H7 (cell line): ENCODE data around the gene EXD2. TPM values are rescaled to one million over a fixed set of nuclear protein-coding genes. Genes with fewer than 3 reads are reported as not detected.
"Not testable (repeated sequence)": the region's sequence is repeated elsewhere in the genome, so short reads cannot be mapped to it uniquely, and the experiment has no call there.

Experiments
- DNase-seq: peaks from one replicate; pipeline ENCODE4 v3.0.0; 2012
- H3K27me3 ChIP-seq: 2 replicates; pipeline ENCODE4 v1.6.0; 2011; ENCODE audit warnings: mild to moderate bottlenecking, low read length; ENCODE audit not compliant: control insufficient read depth, insufficient read depth
- H3K36me3 ChIP-seq: replicated peaks from 2 replicates; pipeline ENCODE4 v1.5.1; 2011; ENCODE audit warnings: low read length; ENCODE audit not compliant: control insufficient read depth, insufficient read depth
- H3K4me3 ChIP-seq: 2 replicates; pipeline ENCODE4 v1.5.1; 2011; ENCODE audit warnings: low read depth, mild to moderate bottlenecking, control low read depth, low read length, moderate library complexity; ENCODE audit not compliant: insufficient read depth
- total RNA-seq: library from RNA; depleted of rRNA; stranded (reverse); fragments of >200 nt; shearing (Covaris generic); gene quantifications from 2 replicates; pipeline ENCODE4 v1.2.3, GENCODE V29; 2014; rRNA removed

EXD2 gene
- 23.2 and 27.6 TPM in 2 replicates for total RNA-seq

- no peaks in the 10 kb centered on the region for H3K27me3 ChIP-seq
- DNase-seq, result peak; percentile 92
- peak within 1 kb of the TSS; percentile 73 for H3K4me3 ChIP-seq
Measured at GRCh38 chr14:69191340-69192111, at the start of gene EXD2. Gene EXD2 (plus strand): TSS chr14:69191498. CDS start chr14:69209471, 17,973 bp downstream.

DNA sequence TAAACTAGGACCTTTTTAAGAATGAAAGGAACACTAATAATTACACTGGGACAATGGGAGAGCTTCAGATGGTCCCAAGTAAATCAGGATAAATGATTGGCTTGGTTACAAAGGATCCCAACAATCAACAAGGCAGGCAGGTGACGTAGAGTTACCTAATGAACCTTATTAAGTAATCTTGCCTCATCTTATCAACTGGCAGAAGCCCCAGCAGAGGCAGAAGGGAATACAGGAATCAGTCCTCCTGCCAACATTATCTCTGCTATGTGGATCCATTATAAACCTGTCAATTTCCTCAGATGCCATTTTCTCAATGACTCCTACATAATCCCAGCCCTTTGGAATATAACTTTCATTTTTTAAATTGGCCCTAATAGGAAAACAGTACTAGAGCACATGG is 49.7 kb upstream of the EXD2 start:
- Histone ChIP-seq H3K4me3 (no peak overlapping the region), H3K36me3 (no peaks in the 10 kb centered on the region), H3K27me3 (no peaks in the 10 kb centered on the region)
- DNase-seq, result no peak

More at GRCh38 chr14:69191340-69192111, at the start of gene EXD2:
- no peaks in the 10 kb centered on the region for H3K36me3 ChIP-seq

GRCh38 chr14:69142101-69142500 is 49.2 kb upstream of the EXD2 start:
- H3K36me3 ChIP-seq, result no peaks in the 10 kb centered on the region
- no peak overlapping the region for H3K4me3 ChIP-seq
- H3K27me3 ChIP-seq, result no peaks in the 10 kb centered on the region
- no peak for DNase-seq

DNA sequence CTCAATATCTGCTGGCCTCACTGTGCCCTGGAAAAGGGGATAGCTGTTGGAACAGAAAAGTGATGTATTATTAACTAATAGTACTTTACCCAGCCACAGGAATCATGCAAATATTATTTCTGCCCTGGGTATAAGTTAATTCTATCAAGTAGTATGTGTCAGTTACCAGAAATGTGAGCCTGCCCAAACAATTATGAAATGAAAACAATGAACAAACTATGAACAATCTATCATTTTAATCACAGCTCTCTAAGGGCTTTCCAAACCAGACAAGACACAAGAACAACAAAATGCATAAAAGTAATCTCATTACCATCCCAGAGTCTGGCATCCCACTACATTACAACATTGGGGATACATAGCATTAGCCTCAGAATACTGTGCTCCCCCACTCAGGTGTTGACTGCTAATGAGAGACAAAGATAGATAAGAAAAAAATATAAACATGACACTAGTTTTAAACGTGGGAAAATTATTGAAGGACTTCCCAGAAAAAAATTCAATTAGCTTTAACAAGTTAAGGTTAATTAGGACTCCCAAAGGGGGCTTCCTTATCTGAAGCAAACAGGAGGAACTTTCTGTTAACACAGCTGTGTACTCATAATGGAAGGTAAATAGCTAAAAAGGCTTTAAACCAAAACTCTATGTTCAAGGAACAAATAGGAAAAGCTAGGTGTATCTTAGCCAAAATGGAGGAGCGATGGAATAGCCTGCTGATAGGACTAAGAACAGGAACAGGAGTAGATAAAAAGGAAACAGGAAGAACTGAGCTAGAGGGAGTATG is 41.6 kb upstream of the EXD2 start:
- Histone ChIP-seq H3K36me3 (no peaks in the 10 kb centered on the region; the same call in 1 of the 2 replicates), H3K27me3 (peaks cover 2% of the 10 kb centered on the region; the same call in 1 of the 2 replicates), H3K4me3 (no peak overlapping the region)
- DNase-seq, result no peak

DNA sequence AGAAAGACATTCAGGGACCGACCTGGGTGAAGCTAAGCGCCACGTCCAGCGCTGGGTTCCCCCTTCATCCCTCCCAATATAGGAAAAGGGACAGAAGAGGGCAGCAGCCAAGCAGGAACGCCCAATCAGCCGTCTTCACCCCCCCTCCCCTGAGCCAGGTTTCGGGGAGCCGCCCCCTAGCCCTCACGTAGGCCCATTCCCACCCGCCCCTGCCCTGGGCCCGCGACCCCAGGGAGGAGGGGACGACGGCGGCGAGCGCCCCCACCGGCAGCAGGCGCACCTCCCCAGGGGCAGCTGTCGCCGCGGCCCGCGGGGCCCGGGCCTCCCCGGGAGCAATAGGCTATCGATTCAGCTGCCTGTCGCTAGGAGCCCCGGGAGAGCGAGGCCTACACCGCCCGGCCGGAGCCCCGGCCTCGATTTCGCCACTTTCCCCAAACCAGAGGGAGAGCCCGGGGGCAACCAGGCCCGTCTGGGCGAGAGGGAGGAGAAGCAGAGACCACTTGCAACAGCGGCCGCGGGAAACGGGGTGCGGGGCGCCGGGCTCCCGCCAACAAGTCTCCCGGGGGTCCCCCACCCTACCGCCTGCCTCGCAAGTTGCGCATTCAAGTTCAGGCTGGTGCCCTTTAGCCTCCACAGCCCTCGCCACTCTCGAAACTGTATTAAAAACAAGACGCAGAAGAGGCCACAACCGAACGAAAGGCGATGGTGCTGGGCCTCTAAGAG is 39.7 kb upstream of the EXD2 start:
- H3K27me3 ChIP-seq, result peaks cover 2% of the 10 kb centered on the region; the same call in 1 of the 2 replicates
- peak; percentile 94 for DNase-seq
- peak overlapping the region; percentile 95 for H3K4me3 ChIP-seq
- no peaks in the 10 kb centered on the region; the same call in 1 of the 2 replicates for H3K36me3 ChIP-seq

DNA sequence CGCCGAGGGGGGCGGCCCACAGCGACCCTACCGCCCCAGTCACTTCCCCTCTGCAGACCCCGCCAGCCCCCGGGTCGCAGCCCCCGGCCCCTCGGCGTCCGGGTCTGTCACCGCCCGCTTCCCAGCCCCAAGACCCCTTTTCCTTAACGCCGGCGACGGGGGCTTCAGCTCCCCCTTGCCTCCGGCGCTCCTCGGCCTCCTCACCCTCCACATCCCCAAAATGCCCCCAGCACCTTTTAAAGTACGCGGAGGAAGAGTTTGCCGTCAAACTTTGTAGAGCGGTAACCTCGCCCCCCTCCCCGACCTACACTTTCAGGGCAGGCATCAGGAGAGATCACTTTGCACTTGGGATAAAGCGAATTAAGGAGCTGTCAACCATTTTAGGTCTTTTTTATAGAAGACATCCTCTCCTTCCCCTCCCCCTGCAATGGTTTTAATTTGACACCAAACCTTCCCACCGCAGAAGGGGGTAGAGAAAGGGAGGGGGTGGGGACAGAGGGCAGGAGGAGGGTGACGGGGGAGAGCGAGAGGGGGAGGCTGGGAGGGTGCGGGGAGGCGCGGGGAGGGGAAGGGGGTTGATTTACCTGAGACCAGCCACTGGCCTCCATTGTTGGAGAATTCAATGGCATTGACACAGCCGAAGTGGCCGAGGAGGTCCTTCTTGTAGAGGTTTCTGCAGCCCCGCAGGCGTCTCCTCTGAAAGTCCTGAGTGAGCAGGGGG is 39.0 kb upstream of the EXD2 start:
- peaks cover 2% of the 10 kb centered on the region; the same call in 1 of the 2 replicates for H3K27me3 ChIP-seq
- DNase-seq, result peak; percentile 77
- no peaks in the 10 kb centered on the region; the same call in 1 of the 2 replicates for H3K36me3 ChIP-seq

DNA sequence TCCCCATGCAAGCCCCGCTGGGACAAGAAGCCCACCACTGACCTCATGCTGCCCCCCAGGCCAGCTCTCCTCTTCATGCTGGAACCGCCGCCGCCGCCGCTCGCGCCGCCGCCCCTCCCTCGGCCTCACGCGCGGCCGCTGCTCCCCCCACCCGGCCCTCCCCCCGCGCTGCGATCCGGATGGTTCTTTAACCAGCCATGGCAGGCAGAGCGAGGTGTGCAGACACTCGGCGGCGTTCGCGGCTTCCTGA is 38.5 kb upstream of the EXD2 start, which contains the start of gene DCAF5:
DCAF5 (minus strand) TSS at position 218 of the 250 bp plus-strand sequence; CDS start at position 77, 141 bp downstream.
- peaks cover 2% of the 10 kb centered on the region; the same call in 1 of the 2 replicates for H3K27me3 ChIP-seq
- peak within 1 kb of the TSS; percentile 95 for H3K4me3 ChIP-seq
- DNase-seq, result peak; percentile 95
- H3K36me3 ChIP-seq, result no peaks in the 10 kb centered on the region; the same call in 1 of the 2 replicates

More for the DNA sequence above, 39.0 kb upstream of the EXD2 start:
- peak overlapping the region; percentile 95 for H3K4me3 ChIP-seq

DNA sequence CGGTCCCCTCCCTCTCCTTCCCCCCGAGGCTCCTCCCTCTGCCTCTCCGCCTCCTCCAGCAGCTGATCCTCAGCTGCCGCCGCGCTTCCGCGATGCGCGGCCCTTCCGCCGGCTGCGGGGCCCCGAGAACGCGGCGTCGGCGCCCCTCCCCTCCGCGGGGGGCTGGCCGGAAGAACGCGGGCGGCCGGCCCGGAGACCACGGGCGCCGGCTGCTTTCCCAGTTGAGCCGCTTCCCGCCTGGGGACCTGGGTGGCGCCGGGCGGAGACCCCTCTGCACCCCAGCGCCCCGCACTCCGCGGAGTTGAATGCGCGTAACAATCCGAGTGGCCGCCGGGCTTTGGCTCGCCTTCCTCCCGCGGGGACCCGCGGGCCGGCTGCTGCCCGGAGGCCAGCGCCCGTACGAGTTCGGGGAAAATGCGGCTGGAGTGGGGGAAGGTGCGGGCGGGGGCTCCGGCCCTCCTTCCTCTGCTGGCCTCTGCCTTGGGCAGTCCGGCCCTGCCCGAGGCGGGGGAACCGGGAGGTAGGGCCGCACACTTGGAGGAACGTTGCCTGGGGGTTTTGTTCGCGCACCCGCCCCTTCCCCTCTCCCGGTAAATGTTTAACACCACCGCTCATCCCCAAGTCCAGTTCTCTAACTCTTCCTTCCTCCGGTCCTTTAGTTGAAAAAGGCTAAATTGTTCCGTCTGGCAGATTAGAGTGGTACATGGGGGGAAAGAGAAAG is 38.0 kb upstream of the EXD2 start:
- no peak for DNase-seq
- Histone ChIP-seq H3K36me3 (no peaks in the 10 kb centered on the region; the same call in 1 of the 2 replicates), H3K4me3 (peak overlapping the region; percentile 95)

GRCh38 chr14:69153873-69154270 is 37.4 kb upstream of the EXD2 start:
- peak overlapping the region; percentile 95 for H3K4me3 ChIP-seq
- peaks cover 2% of the 10 kb centered on the region; the same call in 1 of the 2 replicates for H3K27me3 ChIP-seq
- no peaks in the 10 kb centered on the region for H3K36me3 ChIP-seq
- DNase-seq, result no peak

More for the DNA sequence above, 38.0 kb upstream of the EXD2 start:
- peaks cover 2% of the 10 kb centered on the region; the same call in 1 of the 2 replicates for H3K27me3 ChIP-seq

DNA sequence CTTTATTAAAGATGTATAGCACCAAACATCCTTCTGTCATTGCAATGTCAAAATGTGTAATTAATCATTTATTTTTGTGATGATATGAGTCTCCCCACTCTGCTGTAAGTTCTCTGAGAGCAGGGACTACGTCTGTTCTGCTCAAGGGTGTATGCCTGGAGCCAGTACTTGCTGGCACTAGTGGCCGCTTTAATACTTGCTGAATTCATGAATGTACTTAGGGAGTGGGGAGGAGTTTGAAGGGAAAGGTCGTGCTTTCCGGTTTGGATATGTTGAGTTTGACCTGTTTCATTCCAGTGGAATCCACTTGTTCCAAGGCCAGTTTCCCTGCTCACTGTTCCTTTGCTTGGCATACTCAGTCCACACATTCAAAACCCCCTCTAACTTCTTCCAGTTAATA is 36.5 kb upstream of the EXD2 start:
- Histone ChIP-seq H3K27me3 (peaks cover 2% of the 10 kb centered on the region; the same call in 1 of the 2 replicates), H3K4me3 (no peak overlapping the region), H3K36me3 (no peaks in the 10 kb centered on the region)
- peak; percentile 55 for DNase-seq

DNA sequence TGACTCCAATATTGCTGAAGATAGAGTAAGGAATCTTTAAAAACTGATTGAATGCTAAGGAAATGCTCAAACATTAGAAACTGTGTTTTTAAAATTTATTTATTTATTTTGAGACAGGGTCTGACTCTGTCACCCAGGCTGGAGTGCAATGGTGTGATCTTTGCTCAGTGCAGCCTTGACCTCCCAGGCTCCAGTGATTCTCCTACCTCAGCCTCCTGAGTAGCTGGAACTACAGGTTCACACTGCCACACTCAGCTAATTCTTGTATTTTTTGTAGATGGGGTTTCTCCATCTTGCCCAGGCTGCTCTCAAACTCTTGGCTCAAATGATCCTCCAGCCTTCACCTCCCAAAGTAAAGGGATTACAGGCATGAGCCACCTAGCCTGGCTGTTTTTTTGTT is 35.1 kb upstream of the EXD2 start:
- no peak for DNase-seq
- no peaks in the 10 kb centered on the region for H3K36me3 ChIP-seq
- H3K4me3 ChIP-seq, result no peak overlapping the region
- H3K27me3 ChIP-seq, result peaks cover 2% of the 10 kb centered on the region; the same call in 1 of the 2 replicates

DNA sequence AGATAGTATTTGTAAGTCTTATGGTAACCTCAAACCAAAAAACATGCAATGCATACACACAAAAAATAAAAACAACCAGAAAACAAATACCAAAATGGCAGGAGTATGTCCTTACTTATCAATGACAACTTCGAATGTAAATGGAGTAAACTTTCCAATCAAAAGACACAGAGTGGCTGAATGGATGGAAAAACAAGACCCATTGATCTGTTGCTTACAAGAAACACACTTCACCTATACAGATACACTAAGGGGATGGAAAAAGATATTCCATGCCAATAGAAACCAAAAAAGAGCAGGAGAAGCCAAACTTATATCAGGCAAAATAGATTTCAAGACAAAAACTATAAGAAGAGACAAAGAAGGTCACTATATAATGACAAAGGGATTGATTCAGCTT is 29.7 kb upstream of the EXD2 start:
- H3K36me3 ChIP-seq, result no peaks in the 10 kb centered on the region
- DNase-seq, result no peak
- H3K27me3 ChIP-seq, result no peaks in the 10 kb centered on the region

DNA sequence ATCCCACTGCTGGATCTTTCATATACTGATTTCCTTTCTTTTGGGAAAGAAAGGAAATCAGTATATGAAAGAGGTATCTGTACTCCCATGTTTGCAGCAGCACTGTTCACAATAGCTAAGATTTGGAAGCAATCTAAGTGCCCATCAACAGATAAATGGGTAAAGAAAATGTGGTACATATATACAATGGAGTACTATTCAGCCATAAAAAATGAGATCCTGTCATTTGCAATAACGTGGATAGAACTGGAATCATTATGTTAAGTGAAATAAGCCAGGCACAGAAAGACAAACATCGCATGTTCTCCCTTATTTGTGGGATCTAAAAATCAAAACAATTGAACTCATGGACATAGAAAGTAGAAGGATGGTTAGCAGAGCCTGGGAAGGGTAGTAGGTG is 25.5 kb upstream of the EXD2 start:
- not testable (repeated sequence) for DNase-seq, H3K36me3 ChIP-seq, H3K4me3 ChIP-seq, H3K27me3 ChIP-seq

More for the DNA sequence above, 29.7 kb upstream of the EXD2 start:
- no peak overlapping the region for H3K4me3 ChIP-seq
